ENCODE data around the gene NEGR1.

DNA sequence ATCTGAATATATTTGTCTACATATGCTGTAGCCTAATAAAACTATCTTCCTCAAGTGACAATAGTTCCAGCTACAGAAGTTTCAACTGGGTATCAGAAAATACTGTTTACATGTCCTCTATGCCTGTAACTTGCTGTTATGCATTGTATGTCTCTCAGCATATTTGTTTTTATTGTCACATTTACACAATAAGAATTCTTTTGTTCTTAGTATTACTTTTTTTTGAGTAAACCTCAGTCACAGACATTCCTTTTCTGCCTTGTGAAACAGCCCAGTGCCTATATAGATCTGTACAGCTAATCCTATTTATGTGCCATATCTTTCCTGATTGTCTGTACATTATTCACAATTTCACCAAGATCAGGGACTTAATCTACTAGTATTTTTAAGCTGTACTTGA lies 565.2 kb downstream of the NEGR1 start:
- no peak for TF ChIP-seq POLR2A (IDR thresholded peaks at IDR 0.05)
- TF ChIP-seq, protein P1, sequence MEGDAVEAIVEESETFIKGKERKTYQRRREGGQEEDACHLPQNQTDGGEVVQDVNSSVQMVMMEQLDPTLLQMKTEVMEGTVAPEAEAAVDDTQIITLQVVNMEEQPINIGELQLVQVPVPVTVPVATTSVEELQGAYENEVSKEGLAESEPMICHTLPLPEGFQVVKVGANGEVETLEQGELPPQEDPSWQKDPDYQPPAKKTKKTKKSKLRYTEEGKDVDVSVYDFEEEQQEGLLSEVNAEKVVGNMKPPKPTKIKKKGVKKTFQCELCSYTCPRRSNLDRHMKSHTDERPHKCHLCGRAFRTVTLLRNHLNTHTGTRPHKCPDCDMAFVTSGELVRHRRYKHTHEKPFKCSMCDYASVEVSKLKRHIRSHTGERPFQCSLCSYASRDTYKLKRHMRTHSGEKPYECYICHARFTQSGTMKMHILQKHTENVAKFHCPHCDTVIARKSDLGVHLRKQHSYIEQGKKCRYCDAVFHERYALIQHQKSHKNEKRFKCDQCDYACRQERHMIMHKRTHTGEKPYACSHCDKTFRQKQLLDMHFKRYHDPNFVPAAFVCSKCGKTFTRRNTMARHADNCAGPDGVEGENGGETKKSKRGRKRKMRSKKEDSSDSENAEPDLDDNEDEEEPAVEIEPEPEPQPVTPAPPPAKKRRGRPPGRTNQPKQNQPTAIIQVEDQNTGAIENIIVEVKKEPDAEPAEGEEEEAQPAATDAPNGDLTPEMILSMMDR (IDR thresholded peaks at IDR 0.05) = no peak
- TF ChIP-seq POLR2AphosphoS5 (IDR thresholded peaks at IDR 0.05) = no peak

All from stomach (tissue), 4 donors.